HEK293 (cell line): ENCODE results near the gene SHD.

ENCODE experiments used
- CTCF ChIA-PET: fragments of 350-600 bp; formaldehyde crosslinking; extraction: SDS; loops from one replicate; lab custom pipeline; 2021; ENCODE audit warnings: antibody characterized with exemption; lab: Yijun Ruan, JAX
- POLR2A ChIA-PET: fragments of 300-600 bp; formaldehyde crosslinking; extraction: SDS; loops from one replicate; lab custom pipeline; 2020; ENCODE audit warnings: antibody characterized with exemption, inconsistent platforms; lab: Yijun Ruan, JAX
- H3K27ac ChIP-seq: fragments of 200-500 bp; sonication (Bioruptor generic); 2 replicates; pipeline ENCODE4 v1.5.1; 2014; ENCODE audit warnings: low read depth, low read length, control low read depth, inconsistent platforms; ENCODE audit errors: extremely low read depth
- H3K36me3 ChIP-seq, 2 experiments: fragments of 200-500 bp in 1 of 2; sonication (Bioruptor generic) in 1 of 2; 1 replicate in 1 of 2; 2 replicates in 1 of 2; pipeline ENCODE4 v1.5.1; 2014 to 2017; ENCODE audit warnings: inconsistent platforms in 2 of 2, low read length in 2 of 2; ENCODE audit not compliant: control insufficient read depth in 2 of 2, insufficient read depth in 1 of 2
- H3K4me1 ChIP-seq: fragments of 200-500 bp; sonication (Bioruptor generic); 2 replicates; pipeline ENCODE4 v1.5.1; 2014; ENCODE audit warnings: mild to moderate bottlenecking, low read length, inconsistent platforms; ENCODE audit not compliant: control insufficient read depth, insufficient read depth
- H3K4me3 ChIP-seq: 2 replicates; pipeline ENCODE4 v1.5.1; 2011; ENCODE audit warnings: low read depth, mild to moderate bottlenecking, control low read depth, low read length, moderate library complexity
- H3K9me3 ChIP-seq: fragments of 200-500 bp; sonication (Bioruptor generic); 2 replicates; pipeline ENCODE4 v1.5.1; 2014; ENCODE audit warnings: low read depth, low read length, inconsistent platforms; ENCODE audit not compliant: control insufficient read depth, insufficient read depth
- GLIS1 ChIP-seq: fragments of 450-650 bp; formaldehyde crosslinking; IDR thresholded peaks from 2 replicates; pipeline ENCODE4 v1.5.1; 2016; ENCODE audit warnings: missing biosample characterization, missing genetic modification characterization
- GLIS2 ChIP-seq: fragments of 450-650 bp; formaldehyde crosslinking; IDR thresholded peaks from 2 replicates; pipeline ENCODE4 v1.5.1; 2016; ENCODE audit warnings: missing biosample characterization, missing genetic modification characterization
- KLF7 ChIP-seq: fragments of 450-650 bp; formaldehyde crosslinking; IDR thresholded peaks from 2 replicates; pipeline ENCODE4 v1.5.1; 2016; ENCODE audit warnings: missing biosample characterization, missing genetic modification characterization, borderline replicate concordance
- MZF1 ChIP-seq: fragments of 450-650 bp; formaldehyde crosslinking; IDR thresholded peaks from 2 replicates; pipeline ENCODE4 v1.5.1; 2017; ENCODE audit warnings: missing biosample characterization, missing genetic modification characterization, borderline replicate concordance
- YY2 ChIP-seq: fragments of 450-650 bp; formaldehyde crosslinking; IDR thresholded peaks from 2 replicates; pipeline ENCODE4 v1.5.1; 2016; ENCODE audit warnings: missing biosample characterization, missing genetic modification characterization
- ZBTB48 ChIP-seq: fragments of 450-650 bp; formaldehyde crosslinking; IDR thresholded peaks from 2 replicates; pipeline ENCODE4 v1.5.1; 2016; ENCODE audit warnings: missing biosample characterization, missing genetic modification characterization
- ZIC2 ChIP-seq: fragments of 450-650 bp; formaldehyde crosslinking; IDR thresholded peaks from 2 replicates; pipeline ENCODE4 v1.5.1; 2016; ENCODE audit warnings: missing biosample characterization, missing genetic modification characterization
- ZNF223 ChIP-seq: fragments of 450-650 bp; formaldehyde crosslinking; IDR thresholded peaks from 2 replicates; pipeline ENCODE4 v1.5.1; 2016; ENCODE audit warnings: missing biosample characterization, missing genetic modification characterization
- ZNF24 ChIP-seq: fragments of 450-650 bp; formaldehyde crosslinking; IDR thresholded peaks from 2 replicates; pipeline ENCODE4 v1.5.1; 2016; ENCODE audit warnings: missing biosample characterization, missing genetic modification characterization
- ZNF248 ChIP-seq: fragments of 450-650 bp; formaldehyde crosslinking; IDR thresholded peaks from 2 replicates; pipeline ENCODE4 v1.5.1; 2017; ENCODE audit warnings: missing biosample characterization, missing genetic modification characterization
- ZNF280C ChIP-seq: fragments of 450-650 bp; formaldehyde crosslinking; IDR thresholded peaks from 2 replicates; pipeline ENCODE4 v1.5.1; 2016; ENCODE audit warnings: missing biosample characterization, missing genetic modification characterization
- ZNF280D ChIP-seq: fragments of 450-650 bp; formaldehyde crosslinking; IDR thresholded peaks from 2 replicates; pipeline ENCODE4 v1.5.1; 2016; ENCODE audit warnings: missing biosample characterization, missing genetic modification characterization
- ZNF292 ChIP-seq: fragments of 450-650 bp; formaldehyde crosslinking; IDR thresholded peaks from 2 replicates; pipeline ENCODE4 v1.5.1; 2016; ENCODE audit warnings: low read depth, missing biosample characterization, missing genetic modification characterization, borderline replicate concordance
- ZNF311 ChIP-seq: fragments of 450-650 bp; formaldehyde crosslinking; IDR thresholded peaks from 2 replicates; pipeline ENCODE4 v1.5.1; 2017; ENCODE audit warnings: missing biosample characterization, missing genetic modification characterization, borderline replicate concordance
- ZNF335 ChIP-seq: fragments of 450-650 bp; formaldehyde crosslinking; conservative IDR thresholded peaks from 2 replicates; pipeline ENCODE4 v1.5.1; 2016; ENCODE audit warnings: missing biosample characterization, missing genetic modification characterization
- ZNF366 ChIP-seq: fragments of 450-650 bp; formaldehyde crosslinking; conservative IDR thresholded peaks from 2 replicates; pipeline ENCODE4 v1.5.1; 2016; ENCODE audit warnings: missing biosample characterization, missing genetic modification characterization
- ZNF513 ChIP-seq: fragments of 450-650 bp; IDR thresholded peaks from 2 replicates; pipeline ENCODE4 v1.5.1; 2018; ENCODE audit warnings: missing biosample characterization, missing genetic modification characterization
- ZNF518A ChIP-seq: fragments of 450-650 bp; formaldehyde crosslinking; conservative IDR thresholded peaks from 2 replicates; pipeline ENCODE4 v1.5.1; 2016; ENCODE audit warnings: low read depth, missing biosample characterization, missing genetic modification characterization
- ZNF521 ChIP-seq: fragments of 450-650 bp; formaldehyde crosslinking; IDR thresholded peaks from 2 replicates; pipeline ENCODE4 v1.5.1; 2017; ENCODE audit warnings: missing biosample characterization, mild to moderate bottlenecking, missing genetic modification characterization
- ZNF623 ChIP-seq: fragments of 450-650 bp; formaldehyde crosslinking; IDR thresholded peaks from 2 replicates; pipeline ENCODE4 v1.5.1; 2016; ENCODE audit warnings: missing biosample characterization, missing genetic modification characterization

The SHD gene

GRCh38 chr19:4232614-4233281 is 46.3 kb upstream of the SHD start:
- H3K9me3 ChIP-seq, result no peaks in the 10 kb centered on the region
- no peak for TF ChIP-seq ZBTB48 (tag by site-specific recombination)
- TF ChIP-seq ZNF366 (tag by site-specific recombination), result 0 out of 2 replicates have a peak, but pooled peaks have one; percentile 28
- no peak for TF ChIP-seq ZNF521 (tag by site-specific recombination)
- no peak for TF ChIP-seq MZF1 (tag by site-specific recombination)
- no peak for TF ChIP-seq ZNF518A (tag by site-specific recombination)
- TF ChIP-seq ZNF311 (tag by site-specific recombination), result no peak
- TF ChIP-seq ZNF623 (tag by site-specific recombination), result no peak
- TF ChIP-seq ZNF24, result peak; percentile 99
- TF ChIP-seq ZNF280C (tag by site-specific recombination), result no peak
- peak; percentile 37; the same call in 1 of the 2 replicates for TF ChIP-seq ZNF335 (tag by site-specific recombination)
- no peak for TF ChIP-seq ZNF292 (tag by site-specific recombination)
- TF ChIP-seq YY2 (tag by site-specific recombination), result peak; percentile 5; the same call in 1 of the 2 replicates
- no peak for TF ChIP-seq ZNF513
- TF ChIP-seq ZNF280D (tag by site-specific recombination), result no peak
- peak; percentile 69 for TF ChIP-seq GLIS2 (tag by site-specific recombination)
- peak; percentile 57 for TF ChIP-seq GLIS1 (tag by site-specific recombination)
- no peak for TF ChIP-seq KLF7 (tag by site-specific recombination)
- TF ChIP-seq ZIC2 (tag by site-specific recombination), result peak; percentile 94
- TF ChIP-seq ZNF248 (tag by site-specific recombination), result no peak
- no peak for TF ChIP-seq ZNF223
- POLR2A ChIA-PET, result interaction anchor here (0.6 to 1.1 kb wide), 4 partner anchors 110 to 355 kb away, joined by 3 to 5 read pairs (median 4); partner anchors contain the start of genes MPND, PLIN4 and PLIN5
- CTCF ChIA-PET, result interaction anchor here (0.5 to 2.7 kb wide), 11 partner anchors 9 to 1292 kb away, joined by 3 to 13 read pairs (median 3); partner anchors contain the start of gene YJU2
- no peaks in the 10 kb centered on the region for H3K36me3 ChIP-seq
- H3K4me3 ChIP-seq, result peak overlapping the region; percentile 23
- no peaks in the 10 kb centered on the region for H3K4me1 ChIP-seq
- no peak overlapping the region for H3K27ac ChIP-seq
